Stimulated activated memory B cell treated with anti-CD40 and anti-IgM and Interleukin-4, amounts not matched to agents 10 μg/mL and 1 μg/mL and 100 μg/mL, for 72 hours (primary cell): ENCODE data around the gene ROBO2.

Experiments
- ATAC-seq: fragments of 150-1000 bp; cut with Tn5 transposase; 2 replicates; pipeline ENCODE4 v1.10.0; 2021
- H3K27ac Mint-ChIP-seq: one replicate; pipeline ENCODE4 v1.8.0; 2022; ENCODE audit warnings: mild to moderate bottlenecking, mixed read lengths
- H3K27me3 Mint-ChIP-seq: one replicate; pipeline ENCODE4 v1.8.0; 2022; ENCODE audit warnings: mixed read lengths
- H3K36me3 Mint-ChIP-seq: one replicate; pipeline ENCODE4 v1.8.0; 2022; ENCODE audit warnings: mixed read lengths
- H3K4me1 Mint-ChIP-seq: one replicate; pipeline ENCODE4 v1.8.0; 2022; ENCODE audit warnings: mixed read lengths
- H3K4me3 Mint-ChIP-seq: one replicate; pipeline ENCODE4 v1.8.0; 2022; ENCODE audit warnings: mild to moderate bottlenecking, moderate library complexity, mixed read lengths
- H3K9me3 Mint-ChIP-seq: one replicate; pipeline ENCODE4 v1.8.0; 2022; ENCODE audit warnings: mixed read lengths

The ROBO2 gene

DNA sequence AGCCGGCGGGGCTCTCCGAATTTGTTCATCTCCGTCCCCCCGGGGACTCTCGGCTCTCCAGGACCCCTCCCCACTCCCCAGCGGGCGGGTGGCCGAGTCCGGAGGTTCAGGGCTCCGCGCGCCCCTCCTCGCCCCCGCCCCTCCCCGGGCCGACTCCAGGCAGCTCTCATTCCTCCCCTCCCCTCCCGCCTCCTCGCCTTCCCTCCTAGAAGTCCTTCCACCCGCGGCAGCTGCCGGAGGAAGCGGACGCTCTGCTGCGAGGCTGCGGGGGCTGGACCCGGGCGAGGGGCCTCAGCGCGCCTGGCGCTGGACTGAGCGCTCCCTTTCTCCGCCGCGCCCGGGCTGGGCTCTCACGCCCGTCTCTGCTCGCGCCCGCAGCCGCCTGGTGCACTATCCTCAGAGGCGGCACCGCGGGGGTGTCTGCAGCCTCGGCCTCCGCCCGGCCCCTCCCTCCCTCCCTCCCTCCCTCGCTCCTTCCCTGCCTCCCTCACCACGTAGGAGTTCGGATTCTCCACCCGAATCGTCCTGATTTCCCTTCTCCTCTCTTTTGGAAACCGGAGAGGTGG, at the start of gene ROBO2:
TSS of gene ROBO2 (plus strand) at position 494 of the 566 bp plus-strand sequence. CDS start 687 bp downstream, outside the sequence.
- H3K27ac Mint-ChIP-seq, result no peak within 1 kb of the TSS
- peaks cover 26% of the 10 kb centered on the region for H3K27me3 Mint-ChIP-seq
- peak; percentile 24 for ATAC-seq
- H3K4me1 Mint-ChIP-seq, result no peaks in the 10 kb centered on the region
- no peaks in the 10 kb centered on the region for H3K36me3 Mint-ChIP-seq
- H3K9me3 Mint-ChIP-seq, result no peaks in the 10 kb centered on the region
- no peak within 1 kb of the TSS for H3K4me3 Mint-ChIP-seq

DNA sequence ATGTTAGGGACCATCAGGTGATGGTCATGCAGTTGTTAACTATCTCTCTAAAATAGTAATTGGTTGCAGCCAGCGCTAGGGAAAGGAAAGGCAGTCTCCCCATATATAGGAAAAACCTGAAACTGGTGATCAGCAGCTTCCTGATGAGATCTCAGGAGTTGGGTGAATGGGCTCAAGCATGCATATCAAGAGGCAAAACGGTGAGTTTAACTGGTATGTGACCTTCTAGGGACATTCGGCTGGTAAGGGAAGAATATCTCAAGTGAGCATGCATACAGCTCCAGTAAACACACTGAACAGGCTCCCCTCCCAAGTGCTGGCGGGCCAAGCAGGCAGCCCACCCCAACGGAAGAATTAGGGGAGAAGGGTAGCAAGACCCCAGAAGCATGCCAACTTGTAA, 49.3 kb upstream of the ROBO2 start:
- H3K4me3 Mint-ChIP-seq, result no peak overlapping the region
- ATAC-seq, result no peak
- H3K9me3 Mint-ChIP-seq, result no peaks in the 10 kb centered on the region
- H3K27me3 Mint-ChIP-seq, result no peaks in the 10 kb centered on the region
- H3K4me1 Mint-ChIP-seq, result no peaks in the 10 kb centered on the region
- H3K36me3 Mint-ChIP-seq, result no peaks in the 10 kb centered on the region
- H3K27ac Mint-ChIP-seq, result no peak overlapping the region

DNA sequence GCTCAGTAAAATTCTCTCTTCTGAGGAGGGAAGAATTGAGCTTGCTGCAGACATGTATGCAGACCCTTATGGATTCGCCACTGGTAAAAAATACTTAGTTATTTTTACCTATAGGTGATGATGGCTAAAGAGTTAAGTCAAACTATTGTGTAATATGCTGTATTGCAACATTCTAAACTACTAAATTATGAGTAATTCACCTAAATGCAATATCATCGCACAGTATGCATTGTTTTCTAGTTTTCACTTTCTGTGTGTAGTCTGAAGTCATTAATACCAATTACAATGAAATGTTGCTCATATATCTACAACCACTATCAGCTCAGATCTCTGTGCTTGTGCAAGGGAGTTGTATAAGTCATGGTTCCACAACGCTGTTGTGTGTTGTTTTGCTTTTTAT, 48.7 kb upstream of the ROBO2 start:
- ATAC-seq, result no peak
- Mint-ChIP-seq H3K36me3 (no peaks in the 10 kb centered on the region), H3K4me3 (no peak overlapping the region), H3K27me3 (no peaks in the 10 kb centered on the region), H3K4me1 (no peaks in the 10 kb centered on the region), H3K9me3 (no peaks in the 10 kb centered on the region), H3K27ac (no peak overlapping the region)

DNA sequence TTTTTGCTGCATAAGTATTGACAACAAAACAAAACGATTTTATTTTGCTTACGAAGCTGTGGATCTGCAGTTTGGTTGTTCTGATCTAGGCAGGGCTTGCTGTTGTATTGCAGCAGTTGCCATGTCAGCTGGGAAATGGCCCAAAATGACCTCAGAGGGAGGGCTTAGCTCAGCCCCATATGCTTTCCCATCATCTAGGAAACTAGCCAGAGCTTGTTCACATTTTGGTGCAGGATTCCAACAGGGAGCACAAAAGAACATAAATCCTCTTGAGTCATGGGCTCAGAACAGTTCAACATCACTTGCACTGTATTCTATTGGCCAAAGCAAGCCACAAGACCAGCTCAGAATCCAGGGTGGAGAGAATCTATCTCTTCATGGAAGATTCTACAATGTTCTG, 42.2 kb upstream of the ROBO2 start:
- no peak for ATAC-seq
- Mint-ChIP-seq H3K4me3 (no peak overlapping the region), H3K27ac (no peak overlapping the region), H3K9me3 (peaks cover 3% of the 10 kb centered on the region), H3K27me3 (no peaks in the 10 kb centered on the region), H3K4me1 (no peaks in the 10 kb centered on the region), H3K36me3 (no peaks in the 10 kb centered on the region)

DNA sequence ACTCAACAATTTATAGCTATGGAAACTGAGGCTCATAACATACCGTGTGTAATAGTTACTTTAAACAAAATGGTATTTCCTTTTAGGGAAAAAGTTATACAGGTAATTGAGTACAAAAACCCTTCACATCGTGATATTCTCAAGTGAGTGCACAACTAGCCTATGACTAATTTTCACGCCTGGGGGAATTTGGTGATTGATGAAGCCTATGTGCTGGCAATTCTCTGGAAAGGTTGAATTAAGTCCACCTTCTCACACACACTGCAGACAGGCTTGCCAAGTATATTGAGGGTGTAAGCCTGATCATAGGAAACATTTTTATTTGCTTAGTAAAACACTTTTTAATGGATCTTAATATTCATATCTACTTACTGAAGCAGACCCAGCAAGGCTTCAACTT, 41.3 kb upstream of the ROBO2 start:
- no peak for ATAC-seq
- Mint-ChIP-seq H3K4me3 (no peak overlapping the region), H3K4me1 (no peaks in the 10 kb centered on the region), H3K27me3 (no peaks in the 10 kb centered on the region), H3K9me3 (peaks cover 3% of the 10 kb centered on the region), H3K27ac (no peak overlapping the region), H3K36me3 (no peaks in the 10 kb centered on the region)

DNA sequence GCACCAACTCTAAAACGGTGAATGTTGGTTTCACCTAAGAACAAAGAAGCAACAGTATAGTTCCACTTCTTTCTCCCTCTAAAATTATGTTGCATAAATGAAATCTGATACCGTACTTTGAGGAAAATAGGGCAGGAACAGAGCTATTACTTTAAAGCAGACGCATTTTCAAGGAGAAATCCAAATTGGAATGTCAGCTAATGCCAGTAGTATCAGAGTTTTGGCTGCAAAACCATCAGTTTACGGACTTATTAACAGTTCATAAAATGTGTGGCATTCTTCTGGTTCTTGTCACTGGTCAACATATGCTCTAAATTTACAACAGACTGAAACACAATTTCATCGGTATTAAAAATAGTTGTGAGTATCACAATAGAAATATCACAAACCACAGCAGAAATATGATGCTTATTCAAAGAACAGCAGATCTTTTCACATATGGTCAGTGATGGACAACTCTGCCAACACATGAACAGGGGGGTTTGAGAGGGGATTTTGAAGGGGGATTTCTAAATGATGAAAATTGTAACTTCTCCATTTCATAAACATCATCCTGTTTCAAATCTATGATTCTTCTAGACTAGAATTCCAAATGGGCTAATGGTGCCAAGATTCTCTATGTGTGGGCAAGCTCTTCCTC, 38.7 kb upstream of the ROBO2 start:
- Mint-ChIP-seq H3K36me3 (no peaks in the 10 kb centered on the region), H3K27ac (no peak overlapping the region), H3K4me1 (no peaks in the 10 kb centered on the region), H3K27me3 (no peaks in the 10 kb centered on the region), H3K9me3 (peaks cover 3% of the 10 kb centered on the region), H3K4me3 (no peak overlapping the region)
- no peak for ATAC-seq

GRCh38 chr3:77014226-77014625, 25.7 kb upstream of the ROBO2 start:
- H3K4me1 Mint-ChIP-seq, result no peaks in the 10 kb centered on the region
- no peak overlapping the region for H3K4me3 Mint-ChIP-seq
- no peaks in the 10 kb centered on the region for H3K27me3 Mint-ChIP-seq
- no peaks in the 10 kb centered on the region for H3K36me3 Mint-ChIP-seq
- peaks cover 5% of the 10 kb centered on the region for H3K9me3 Mint-ChIP-seq
- H3K27ac Mint-ChIP-seq, result no peak overlapping the region
- ATAC-seq, result no peak

DNA sequence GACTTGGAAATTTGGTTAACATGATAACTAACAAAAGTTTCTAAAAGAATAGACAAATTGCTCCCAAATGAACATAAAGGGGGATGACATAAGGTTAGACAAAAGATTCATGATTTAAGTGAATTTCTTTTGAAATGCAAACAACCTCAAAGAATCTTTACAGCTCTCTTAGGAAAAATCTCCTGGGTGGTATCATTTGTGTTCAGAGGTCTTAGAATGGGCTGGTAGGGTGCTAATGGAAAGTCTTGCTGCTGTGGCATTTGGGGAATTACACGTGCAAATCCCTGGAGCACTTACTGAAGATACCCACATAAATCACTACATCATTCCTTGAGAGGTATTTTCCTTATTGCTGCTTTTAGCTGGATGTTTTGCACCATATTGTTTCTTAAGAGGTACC, 14.4 kb upstream of the ROBO2 start:
- no peak overlapping the region for H3K27ac Mint-ChIP-seq
- no peaks in the 10 kb centered on the region for H3K36me3 Mint-ChIP-seq
- H3K9me3 Mint-ChIP-seq, result peaks cover 6% of the 10 kb centered on the region
- no peaks in the 10 kb centered on the region for H3K27me3 Mint-ChIP-seq
- ATAC-seq, result no peak
- no peak overlapping the region for H3K4me3 Mint-ChIP-seq
- no peaks in the 10 kb centered on the region for H3K4me1 Mint-ChIP-seq

GRCh38 chr3:77026904-77027634, 12.8 kb upstream of the ROBO2 start:
- no peaks in the 10 kb centered on the region for H3K4me1 Mint-ChIP-seq
- H3K4me3 Mint-ChIP-seq, result no peak overlapping the region
- no peak for ATAC-seq
- H3K9me3 Mint-ChIP-seq, result peaks cover 6% of the 10 kb centered on the region
- no peaks in the 10 kb centered on the region for H3K36me3 Mint-ChIP-seq
- H3K27me3 Mint-ChIP-seq, result no peaks in the 10 kb centered on the region
- no peak overlapping the region for H3K27ac Mint-ChIP-seq

DNA sequence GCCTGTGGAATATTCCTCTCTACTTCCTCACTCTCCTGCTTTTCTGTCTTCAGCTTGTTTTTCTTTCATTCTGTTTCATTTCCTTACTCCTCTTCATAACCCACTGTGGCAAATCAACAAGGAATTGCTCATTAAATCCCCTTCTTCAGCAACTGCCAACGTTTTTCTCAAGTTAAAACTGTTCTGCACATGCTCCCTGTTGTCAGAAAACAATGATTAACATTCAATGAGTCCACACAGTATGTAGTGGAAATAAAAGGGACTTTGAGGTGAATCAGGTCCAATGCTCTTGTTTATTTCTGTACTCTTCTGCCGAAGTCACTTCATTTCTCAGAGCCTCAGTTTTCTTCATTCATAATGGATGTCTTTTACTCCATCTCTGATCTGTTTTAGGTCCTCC, 11.9 kb upstream of the ROBO2 start:
- Mint-ChIP-seq H3K27ac (no peak overlapping the region), H3K4me3 (no peak overlapping the region), H3K4me1 (no peaks in the 10 kb centered on the region), H3K36me3 (no peaks in the 10 kb centered on the region), H3K27me3 (no peaks in the 10 kb centered on the region), H3K9me3 (peaks cover 6% of the 10 kb centered on the region)
- no peak for ATAC-seq

DNA sequence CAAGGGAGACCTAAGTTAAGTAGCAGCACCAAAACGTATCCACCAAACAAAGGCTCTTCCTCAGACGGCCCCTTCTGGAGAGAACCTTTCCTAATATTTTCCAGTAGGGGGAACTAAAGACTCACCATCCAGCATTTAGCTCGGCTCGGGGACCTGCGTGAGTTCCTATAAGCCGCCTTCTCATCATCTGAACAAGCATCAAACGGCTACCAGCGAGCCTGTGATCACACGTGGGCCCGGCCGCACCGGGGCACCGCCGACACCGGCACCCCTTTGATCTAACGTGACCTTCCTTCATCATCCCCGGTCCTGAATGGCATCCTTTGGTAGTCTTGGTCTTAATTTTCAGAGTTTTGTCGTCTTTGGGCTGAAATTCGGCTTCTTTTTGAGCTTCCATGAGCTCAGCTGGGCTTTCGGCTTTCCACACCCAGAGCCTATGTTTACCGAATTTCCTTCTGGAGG, 1.4 kb upstream of the ROBO2 start:
- Mint-ChIP-seq H3K4me3 (no peak overlapping the region), H3K27ac (no peak overlapping the region), H3K9me3 (no peaks in the 10 kb centered on the region), H3K36me3 (no peaks in the 10 kb centered on the region), H3K4me1 (no peaks in the 10 kb centered on the region), H3K27me3 (peaks cover 26% of the 10 kb centered on the region)
- ATAC-seq, result no peak

GRCh38 chr3:77038930-77039605, 831 bp upstream of the ROBO2 start:
- H3K4me3 Mint-ChIP-seq, result no peak overlapping the region
- H3K27ac Mint-ChIP-seq, result no peak overlapping the region
- no peaks in the 10 kb centered on the region for H3K4me1 Mint-ChIP-seq
- no peaks in the 10 kb centered on the region for H3K9me3 Mint-ChIP-seq
- no peaks in the 10 kb centered on the region for H3K36me3 Mint-ChIP-seq
- H3K27me3 Mint-ChIP-seq, result peaks cover 26% of the 10 kb centered on the region
- ATAC-seq, result no peak

- no peaks in the 10 kb centered on the region for H3K4me1 Mint-ChIP-seq
- no peaks in the 10 kb centered on the region for H3K36me3 Mint-ChIP-seq
- H3K9me3 Mint-ChIP-seq, result no peaks in the 10 kb centered on the region
- no peak overlapping the region for H3K27ac Mint-ChIP-seq
- no peak overlapping the region for H3K4me3 Mint-ChIP-seq
- H3K27me3 Mint-ChIP-seq, result peaks cover 26% of the 10 kb centered on the region
- no peak for ATAC-seq
These were observed 317 bp downstream of the ROBO2 start for GRCh38 chr3:77040216-77040615.

GRCh38 chr3:77040926-77041722, 1.2 kb downstream of the ROBO2 start:
- Mint-ChIP-seq H3K27me3 (peaks cover 26% of the 10 kb centered on the region), H3K36me3 (no peaks in the 10 kb centered on the region), H3K9me3 (no peaks in the 10 kb centered on the region), H3K27ac (no peak overlapping the region), H3K4me3 (no peak overlapping the region), H3K4me1 (no peaks in the 10 kb centered on the region)
- ATAC-seq, result no peak

GRCh38 chr3:77041811-77042210, 1.9 kb downstream of the ROBO2 start:
- Mint-ChIP-seq H3K4me3 (no peak overlapping the region), H3K36me3 (no peaks in the 10 kb centered on the region), H3K4me1 (no peaks in the 10 kb centered on the region), H3K27ac (no peak overlapping the region), H3K27me3 (peaks cover 26% of the 10 kb centered on the region), H3K9me3 (no peaks in the 10 kb centered on the region)
- no peak for ATAC-seq
